ENCODE measurements around the gene SPEM2. TPM values are rescaled to one million over a fixed set of nuclear protein-coding genes. Genes with fewer than 3 reads are reported as not detected.

Gene SPEM2
- total RNA-seq, 2 donors from 2014 or later: 5.3 TPM; not detected in 1

DNA sequence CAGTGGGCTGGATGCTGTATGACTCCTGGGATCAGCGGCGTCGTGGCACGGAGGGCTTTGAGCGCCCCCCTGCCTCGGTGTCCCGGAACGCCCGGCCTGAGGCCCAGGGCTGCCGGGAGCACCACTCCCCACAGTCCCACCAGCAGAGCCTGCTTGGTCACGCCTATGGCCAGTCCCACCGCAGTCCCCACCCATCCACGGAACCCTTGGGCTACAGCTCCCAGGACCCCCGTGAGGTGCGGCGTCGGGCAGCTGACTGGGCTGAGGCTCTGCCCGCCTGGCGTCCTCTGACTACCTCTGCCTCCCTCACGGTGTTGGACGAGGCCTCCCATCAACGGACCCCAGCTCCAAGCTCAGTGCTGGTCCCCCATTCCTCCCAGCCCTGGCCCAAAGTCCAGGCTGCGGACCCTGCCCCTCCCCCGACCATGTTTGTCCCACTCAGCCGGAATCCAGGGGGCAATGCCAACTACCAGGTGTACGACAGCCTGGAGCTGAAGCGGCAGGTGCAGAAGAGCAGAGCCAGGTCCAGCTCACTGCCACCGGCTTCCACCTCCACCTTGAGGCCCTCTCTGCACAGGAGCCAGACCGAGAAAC lies 1.6 kb downstream of the SPEM2 start:
- no peak overlapping the region for H3K4me3 ChIP-seq
- H3K36me3 ChIP-seq: no peaks in the 10 kb centered on the region
- no peak for DNase-seq (ENCODE audit: low spot score)
- no peaks in the 10 kb centered on the region for H3K9me3 ChIP-seq
- intact Hi-C loops (cut with DNase I): no loop called here
- 87% methylated on average over 29 of the region's 29 CpGs for WGBS
- TF ChIP-seq POLR2A (IDR thresholded peaks at IDR 0.05) (no peak), CTCF (IDR thresholded peaks at IDR 0.05) (no peak), POLR2AphosphoS5 (IDR thresholded peaks at IDR 0.05) (no peak)
- no peaks in the 10 kb centered on the region for H3K4me1 ChIP-seq (replicated peaks)
- H3K27me3 ChIP-seq (replicated peaks; ENCODE audit: insufficient read depth): no peaks in the 10 kb centered on the region
- no peak overlapping the region for H3K27ac ChIP-seq

- H3K27ac ChIP-seq: no peak overlapping the region
- H3K27me3 ChIP-seq (replicated peaks; ENCODE audit: insufficient read depth): no peaks in the 10 kb centered on the region
- intact Hi-C loops (cut with DNase I): no loop called here
- no peak for DNase-seq (ENCODE audit: low spot score)
- H3K4me3 ChIP-seq: no peak overlapping the region
- H3K36me3 ChIP-seq: no peaks in the 10 kb centered on the region
- H3K9me3 ChIP-seq: no peaks in the 10 kb centered on the region
- no peaks in the 10 kb centered on the region for H3K4me1 ChIP-seq (replicated peaks)
- WGBS: 93% methylated on average over 7 of the region's 7 CpGs
- no peak for TF ChIP-seq POLR2AphosphoS5 (IDR thresholded peaks at IDR 0.05)
- TF ChIP-seq POLR2A (IDR thresholded peaks at IDR 0.05): no peak
- TF ChIP-seq CTCF (IDR thresholded peaks at IDR 0.05): no peak
These were observed 2.1 kb downstream of the SPEM2 start for GRCh38 chr17:7427549-7427948.

- 63% methylated on average over 5 of the region's 5 CpGs for WGBS
- no peak within 1 kb of the TSS for H3K27ac ChIP-seq
These were observed 3.1 kb downstream of the SPEM2 start, which contains the start of gene SPEM3 for GRCh38 chr17:7428557-7428956. TSS of gene SPEM3 (plus strand) at chr17:7428857. CDS start at chr17:7428903, 46 bp downstream.

DNA sequence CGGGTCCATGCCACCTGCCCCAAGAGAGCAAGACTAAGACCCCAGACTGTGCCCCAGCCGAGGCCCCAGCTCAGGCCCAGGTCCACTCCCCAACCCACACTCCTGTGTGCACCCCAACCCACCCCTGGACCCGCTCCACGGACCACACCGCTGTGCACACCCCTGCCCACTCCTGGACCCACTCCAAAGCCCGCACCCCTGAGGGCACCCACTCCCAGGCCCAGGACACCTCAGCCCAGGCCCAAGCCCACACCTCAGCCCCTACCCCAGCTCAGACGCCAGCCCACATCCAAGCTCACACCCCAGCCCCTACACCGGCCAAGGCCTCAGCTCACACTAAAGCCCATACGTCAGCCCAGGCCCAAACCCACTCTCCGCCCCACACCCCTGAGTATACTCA lies 4.3 kb downstream of the SPEM2 start:
- 93% methylated on average over 10 of the region's 10 CpGs for WGBS
- Histone ChIP-seq H3K4me3 (no peak overlapping the region), H3K36me3 (no peaks in the 10 kb centered on the region), H3K9me3 (no peaks in the 10 kb centered on the region), H3K27ac (no peak overlapping the region), H3K27me3 (replicated peaks; ENCODE audit: insufficient read depth) (no peaks in the 10 kb centered on the region), H3K4me1 (replicated peaks) (no peaks in the 10 kb centered on the region)
- intact Hi-C loops (cut with DNase I): no loop called here
- DNase-seq (ENCODE audit: low spot score): no peak
- TF ChIP-seq POLR2A (IDR thresholded peaks at IDR 0.05): no peak
- no peak for TF ChIP-seq POLR2AphosphoS5 (IDR thresholded peaks at IDR 0.05)
- TF ChIP-seq CTCF (IDR thresholded peaks at IDR 0.05): no peak

More at GRCh38 chr17:7428557-7428956, 3.1 kb downstream of the SPEM2 start, which contains the start of gene SPEM3:
- no peaks in the 10 kb centered on the region for H3K4me1 ChIP-seq (replicated peaks)
- H3K9me3 ChIP-seq: no peaks in the 10 kb centered on the region
- no peaks in the 10 kb centered on the region for H3K27me3 ChIP-seq (replicated peaks; ENCODE audit: insufficient read depth)
- H3K36me3 ChIP-seq: no peaks in the 10 kb centered on the region
- no peak within 1 kb of the TSS for H3K4me3 ChIP-seq
- intact Hi-C loops (cut with DNase I): no loop called here
- DNase-seq (ENCODE audit: low spot score): no peak
- no peak for TF ChIP-seq CTCF (IDR thresholded peaks at IDR 0.05)
- TF ChIP-seq POLR2A (IDR thresholded peaks at IDR 0.05): no peak
- no peak for TF ChIP-seq POLR2AphosphoS5 (IDR thresholded peaks at IDR 0.05)

DNA sequence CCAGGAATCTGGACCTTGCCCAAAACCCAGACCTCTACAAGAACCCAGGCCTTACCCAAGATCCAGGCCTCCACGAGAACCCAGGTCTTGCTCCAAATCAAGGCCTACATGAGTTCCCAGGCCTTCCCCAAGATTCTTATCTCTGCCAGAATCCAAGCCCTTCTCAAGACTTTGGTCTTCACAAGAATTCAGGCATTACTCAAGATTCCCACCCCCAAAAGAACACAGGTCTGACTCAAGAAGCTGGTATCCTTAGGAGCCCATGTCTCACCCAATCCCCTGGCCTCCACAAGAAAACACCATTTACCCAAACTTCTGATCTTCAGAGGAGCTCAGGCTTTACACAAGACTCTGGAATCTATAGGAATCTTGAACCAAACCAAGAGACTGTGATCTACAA lies 5.8 kb downstream of the SPEM2 start:
- TF ChIP-seq CTCF (IDR thresholded peaks at IDR 0.05): no peak
- no peak for TF ChIP-seq POLR2AphosphoS5 (IDR thresholded peaks at IDR 0.05)
- no peak for TF ChIP-seq POLR2A (IDR thresholded peaks at IDR 0.05)
- intact Hi-C loops (cut with DNase I): no loop called here
- H3K27ac ChIP-seq: no peak overlapping the region
- no peak overlapping the region for H3K4me3 ChIP-seq
- no peaks in the 10 kb centered on the region for H3K9me3 ChIP-seq
- WGBS: 96% methylated on average over 1 of the region's 1 CpG
- no peaks in the 10 kb centered on the region for H3K27me3 ChIP-seq (replicated peaks; ENCODE audit: insufficient read depth)
- H3K4me1 ChIP-seq (replicated peaks): peaks cover 6% of the 10 kb centered on the region
- DNase-seq (ENCODE audit: low spot score): no peak
- H3K36me3 ChIP-seq: no peaks in the 10 kb centered on the region

Measured in prostate gland (tissue), 2 donors.